OCI-LY7 (cell line): ENCODE results near the gene TBPL2. TPM values are rescaled to one million over a fixed set of nuclear protein-coding genes. Genes with fewer than 3 reads are reported as not detected.

Experiments used
- BruUV-seq: library from RNA; stranded (reverse); fragments of 400-500 nt; replicated peaks from 2 replicates; lab custom pipeline; 2021; lab: Mats Ljungman, UMichigan
- CTCF ChIA-PET: fragments of 300-600 bp; sonication (Branson Sonifier 250); formaldehyde crosslinking; loops from one replicate; lab custom pipeline; 2022; ENCODE audit warnings: antibody characterized with exemption; ENCODE audit not compliant: unreplicated experiment; lab: Charles Lee
- POLR2A ChIA-PET: fragments of 300-600 bp; sonication (Branson Sonifier 250); formaldehyde crosslinking; loops from one replicate; lab custom pipeline; 2022; ENCODE audit warnings: antibody characterized with exemption; lab: Charles Lee
- DNase-seq: peaks from one replicate; pipeline ENCODE4 v3.0.0-alpha.2; 2015; ENCODE audit warnings: low spot score
- H2AFZ ChIP-seq: fragments of 200-600 bp; sonication (generic), shearing (Covaris generic); 2 replicates; pipeline ENCODE4 v1.6.1; 2014; ENCODE audit warnings: mild to moderate bottlenecking, antibody characterized with exemption, low read length, moderate library complexity
- H3K27ac ChIP-seq: fragments of 200-600 bp; sonication (generic); 2 replicates; pipeline ENCODE4 v1.5.1; 2014; ENCODE audit warnings: mixed run types, low read depth, mild to moderate bottlenecking, moderate library complexity, low read length, inconsistent platforms; ENCODE audit not compliant: poor library complexity, severe bottlenecking
- H3K36me3 ChIP-seq: fragments of 200-600 bp; sonication (generic); 2 replicates; pipeline ENCODE4 v1.6.1; 2014; ENCODE audit warnings: mild to moderate bottlenecking, antibody characterized with exemption, low read length, moderate library complexity, mixed read lengths; ENCODE audit not compliant: insufficient read depth
- H3K4me1 ChIP-seq: fragments of 200-600 bp; sonication (generic); 2 replicates; pipeline ENCODE4 v1.5.1; 2014; ENCODE audit warnings: mild to moderate bottlenecking, low read length; ENCODE audit not compliant: insufficient read depth, poor library complexity, severe bottlenecking
- H3K4me2 ChIP-seq: fragments of 200-600 bp; sonication (generic); 2 replicates; pipeline ENCODE4 v1.6.1; 2014; ENCODE audit warnings: mild to moderate bottlenecking, low read length
- H3K4me3 ChIP-seq: fragments of 200-600 bp; sonication (generic); 2 replicates; pipeline ENCODE4 v1.5.1; 2014; ENCODE audit warnings: mild to moderate bottlenecking, low read depth, low read length; ENCODE audit not compliant: poor library complexity, severe bottlenecking
- H3K79me2 ChIP-seq: fragments of 200-600 bp; sonication (generic); 2 replicates; pipeline ENCODE4 v1.6.1; 2016; ENCODE audit warnings: low read depth, mild to moderate bottlenecking, low read length, moderate library complexity, mixed read lengths; ENCODE audit not compliant: insufficient read depth
- H3K9me2 ChIP-seq: fragments of 200-600 bp; sonication (generic); 2 replicates; pipeline ENCODE4 v1.6.1; 2016; ENCODE audit warnings: mild to moderate bottlenecking, low read length, mixed read lengths; ENCODE audit not compliant: insufficient read depth
- H3K9me3 ChIP-seq: fragments of 200-600 bp; sonication (generic); 2 replicates; pipeline ENCODE4 v1.6.1; 2014; ENCODE audit warnings: mild to moderate bottlenecking, mixed run types, low read length, mixed read lengths
- H4K20me1 ChIP-seq: fragments of 200-600 bp; sonication (generic); 2 replicates; pipeline ENCODE4 v1.6.1; 2014; ENCODE audit warnings: mild to moderate bottlenecking, antibody characterized with exemption, low read length, moderate library complexity, mixed read lengths; ENCODE audit not compliant: insufficient read depth
- EZH2phosphoT487 ChIP-seq: fragments of 200-600 bp; sonication (generic); IDR thresholded peaks from 2 replicates; pipeline ENCODE4 v1.6.1; 2018; ENCODE audit warnings: low read depth, borderline replicate concordance, mild to moderate bottlenecking, mixed run types, antibody characterized with exemption, low read length, moderate library complexity, mixed read lengths
- intact Hi-C: fragments of 100-400 bp; cut with micrococcal nuclease; formaldehyde crosslinking; loops from one replicate; pipeline ENCODE4 v1.10.0; 2022; ENCODE audit not compliant: unreplicated experiment
- total RNA-seq, 2 experiments: library from RNA; depleted of rRNA in 1 of 2; stranded (reverse); fragments of >200 nt in 1 of 2; shearing (Covaris generic) in 1 of 2; gene quantifications; 2 replicates each; pipeline ENCODE4 v1.2.3, GENCODE V29; 2014 to 2022
- TF ChIP-seq, protein P1 (sequence below): fragments of 200-600 bp; sonication (generic); conservative IDR thresholded peaks from 2 replicates; pipeline ENCODE4 v1.5.1; 2014; ENCODE audit warnings: mild to moderate bottlenecking, antibody characterized with exemption, low read length, moderate library complexity, mixed read lengths

Gene TBPL2
- total RNA-seq, 2 experiments from 2014 or later, result not detected

- CTCF ChIA-PET, result no interaction called here
- no peak for DNase-seq
- intact Hi-C loops, result loop anchor here (5.0 kb wide), 1 partner anchor 1023 kb away; no protein-coding TSS in a partner anchor
- Histone ChIP-seq H3K27ac (no peak overlapping the region), H3K4me1 (no peaks in the 10 kb centered on the region), H4K20me1 (no peaks in the 10 kb centered on the region), H3K9me2 (no peaks in the 10 kb centered on the region), H3K4me3 (no peak overlapping the region), H3K79me2 (no peaks in the 10 kb centered on the region), H2AFZ (no peak overlapping the region), H3K9me3 (no peaks in the 10 kb centered on the region), H3K4me2 (no peak overlapping the region), H3K36me3 (no peaks in the 10 kb centered on the region)
- no peak for TF ChIP-seq EZH2phosphoT487
- TF ChIP-seq, protein P1, sequence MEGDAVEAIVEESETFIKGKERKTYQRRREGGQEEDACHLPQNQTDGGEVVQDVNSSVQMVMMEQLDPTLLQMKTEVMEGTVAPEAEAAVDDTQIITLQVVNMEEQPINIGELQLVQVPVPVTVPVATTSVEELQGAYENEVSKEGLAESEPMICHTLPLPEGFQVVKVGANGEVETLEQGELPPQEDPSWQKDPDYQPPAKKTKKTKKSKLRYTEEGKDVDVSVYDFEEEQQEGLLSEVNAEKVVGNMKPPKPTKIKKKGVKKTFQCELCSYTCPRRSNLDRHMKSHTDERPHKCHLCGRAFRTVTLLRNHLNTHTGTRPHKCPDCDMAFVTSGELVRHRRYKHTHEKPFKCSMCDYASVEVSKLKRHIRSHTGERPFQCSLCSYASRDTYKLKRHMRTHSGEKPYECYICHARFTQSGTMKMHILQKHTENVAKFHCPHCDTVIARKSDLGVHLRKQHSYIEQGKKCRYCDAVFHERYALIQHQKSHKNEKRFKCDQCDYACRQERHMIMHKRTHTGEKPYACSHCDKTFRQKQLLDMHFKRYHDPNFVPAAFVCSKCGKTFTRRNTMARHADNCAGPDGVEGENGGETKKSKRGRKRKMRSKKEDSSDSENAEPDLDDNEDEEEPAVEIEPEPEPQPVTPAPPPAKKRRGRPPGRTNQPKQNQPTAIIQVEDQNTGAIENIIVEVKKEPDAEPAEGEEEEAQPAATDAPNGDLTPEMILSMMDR, result no peak
- POLR2A ChIA-PET, result interaction anchor here (0.6 kb wide), 1 partner anchor 314 kb away, joined by 3 read pairs; no protein-coding TSS in a partner anchor
- BruUV-seq, result no TSS peak
Measured at GRCh38 chr14:55449116-55449515, 8.7 kb upstream of the TBPL2 start.

DNA sequence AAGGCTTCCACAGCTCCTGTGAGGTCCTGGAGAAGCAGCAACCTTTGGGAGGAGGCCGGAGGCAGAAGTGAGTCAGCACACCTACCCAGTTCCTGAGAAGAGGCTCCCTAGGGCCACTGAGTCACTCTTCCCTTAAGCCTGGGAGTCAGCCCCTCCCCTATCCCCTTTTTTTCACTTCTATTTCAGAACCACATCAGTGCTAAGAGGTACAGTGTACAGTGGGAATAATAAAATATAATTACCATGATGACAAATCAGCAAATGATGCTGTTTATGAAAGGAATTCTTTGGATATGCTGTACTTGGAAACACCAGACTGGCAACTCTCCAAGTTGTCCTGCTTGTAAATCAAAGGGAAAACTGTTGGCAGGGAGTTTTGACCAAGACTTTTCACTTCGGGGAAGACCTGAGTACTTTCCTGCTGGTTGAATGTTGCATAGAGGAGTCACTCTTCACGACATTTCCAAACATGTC lies 7.8 kb upstream of the TBPL2 start:
- Histone ChIP-seq H4K20me1 (no peaks in the 10 kb centered on the region), H3K27ac (no peak overlapping the region), H3K9me3 (no peaks in the 10 kb centered on the region), H3K4me1 (no peaks in the 10 kb centered on the region), H3K79me2 (no peaks in the 10 kb centered on the region), H3K4me2 (no peak overlapping the region), H2AFZ (no peak overlapping the region), H3K36me3 (no peaks in the 10 kb centered on the region), H3K9me2 (no peaks in the 10 kb centered on the region), H3K4me3 (no peak overlapping the region)
- TF ChIP-seq EZH2phosphoT487, result no peak
- TF ChIP-seq, protein P1, result no peak
- ChIA-PET CTCF (interaction anchor here (1.0 kb wide), 1 partner anchor 390 kb away, joined by 3 read pairs; no protein-coding TSS in a partner anchor), POLR2A (no interaction called here)
- no TSS peak for BruUV-seq
- DNase-seq, result no peak
- intact Hi-C loops, result loop anchor here (5.0 kb wide), 1 partner anchor 1024 kb away; no protein-coding TSS in a partner anchor

DNA sequence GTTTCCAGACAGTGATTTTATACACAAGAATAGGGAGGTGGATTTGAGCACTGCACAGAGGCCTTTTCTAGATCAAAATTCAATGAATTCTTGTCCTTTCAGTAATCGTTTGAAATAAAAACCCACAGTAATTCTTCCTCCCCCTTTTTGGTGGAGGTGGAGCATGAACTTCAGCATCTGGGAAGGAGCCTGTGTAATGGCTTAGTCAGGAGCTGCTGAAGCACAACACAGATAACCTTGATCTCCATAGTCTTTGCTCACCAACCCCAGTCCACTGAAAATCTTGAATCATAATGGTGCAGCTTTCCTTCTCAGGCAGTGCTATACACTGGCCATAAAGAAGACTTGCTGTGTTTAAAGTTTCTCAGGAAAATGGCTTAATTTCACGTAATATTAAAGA lies 6.4 kb upstream of the TBPL2 start:
- H4K20me1 ChIP-seq, result no peaks in the 10 kb centered on the region
- H2AFZ ChIP-seq, result no peak overlapping the region
- H3K4me2 ChIP-seq, result no peak overlapping the region
- no peaks in the 10 kb centered on the region for H3K9me2 ChIP-seq
- H3K4me3 ChIP-seq, result no peak overlapping the region
- no TSS peak for BruUV-seq
- ChIA-PET POLR2A (interaction anchor here (1.3 kb wide), 1 partner anchor 18 kb away, joined by 3 read pairs; no protein-coding TSS in a partner anchor), CTCF (interaction anchor here (0.5 to 1.4 kb wide), 2 partner anchors 21 to 511 kb away, joined by 3 to 4 read pairs; no protein-coding TSS in a partner anchor)
- H3K79me2 ChIP-seq, result no peaks in the 10 kb centered on the region
- DNase-seq, result no peak
- H3K36me3 ChIP-seq, result no peaks in the 10 kb centered on the region
- no peaks in the 10 kb centered on the region for H3K4me1 ChIP-seq
- H3K27ac ChIP-seq, result no peak overlapping the region
- TF ChIP-seq EZH2phosphoT487, result no peak
- TF ChIP-seq, protein P1, result no peak
- no peaks in the 10 kb centered on the region for H3K9me3 ChIP-seq
- intact Hi-C loops, result loop anchor here (5.0 kb wide), 1 partner anchor 1025 kb away; no protein-coding TSS in a partner anchor
